ENCODE results near the gene AFMID. TPM values are rescaled to one million over a fixed set of nuclear protein-coding genes. Genes with fewer than 3 reads are reported as not detected.

Gene AFMID
- total RNA-seq, 1 donor from 2014 or later: 38.6 TPM

DNA sequence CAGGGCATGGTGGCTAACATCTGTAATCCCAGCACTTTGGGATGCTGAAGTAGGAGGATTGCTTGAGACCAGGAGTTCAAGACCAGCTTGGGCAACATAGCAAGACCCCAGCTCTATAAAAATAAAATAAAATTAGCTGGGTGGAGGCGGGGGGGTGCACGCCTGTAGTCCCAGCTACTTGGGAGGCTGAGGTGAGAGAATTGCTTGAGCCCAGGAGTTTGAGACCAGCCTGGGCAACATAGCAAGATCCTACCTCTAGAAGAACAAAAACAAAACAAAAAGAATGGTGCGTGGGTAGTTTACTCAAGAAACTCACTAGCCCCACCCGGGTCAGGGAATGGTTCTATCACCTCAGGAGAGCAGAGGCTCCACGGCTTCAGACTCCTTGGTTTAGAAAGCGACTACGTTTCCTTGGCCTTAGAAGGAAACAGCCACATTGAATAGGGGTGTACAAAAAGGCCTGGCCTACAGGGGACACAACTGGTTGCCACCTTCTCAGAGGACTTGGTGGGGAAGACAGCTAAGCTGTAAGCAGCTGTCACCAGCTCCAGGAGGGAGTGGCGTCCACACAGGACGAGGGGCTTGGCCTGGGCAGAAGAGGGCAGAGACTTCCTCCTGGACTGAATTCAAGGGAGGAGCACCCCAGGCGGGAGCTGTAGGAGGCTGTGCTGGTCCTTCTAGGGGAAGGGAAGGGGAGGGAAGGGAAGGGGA, 1.0 kb upstream of the AFMID start:
- H3K9me3 ChIP-seq: no peaks in the 10 kb centered on the region
- DNase-seq (peak; percentile 75), ATAC-seq (peak; percentile 49 to 63)
- intact Hi-C loops (cut with DNase I): no loop called here
- no peak overlapping the region for H3K4me3 ChIP-seq
- H3K27me3 ChIP-seq (ENCODE audit: low read depth): no peaks in the 10 kb centered on the region
- peak overlapping the region; percentile 56 for H3K27ac ChIP-seq
- H3K4me1 ChIP-seq: peaks cover 54% of the 10 kb centered on the region
- H3K36me3 ChIP-seq: peaks cover 5% of the 10 kb centered on the region
- TF ChIP-seq, protein P1, sequence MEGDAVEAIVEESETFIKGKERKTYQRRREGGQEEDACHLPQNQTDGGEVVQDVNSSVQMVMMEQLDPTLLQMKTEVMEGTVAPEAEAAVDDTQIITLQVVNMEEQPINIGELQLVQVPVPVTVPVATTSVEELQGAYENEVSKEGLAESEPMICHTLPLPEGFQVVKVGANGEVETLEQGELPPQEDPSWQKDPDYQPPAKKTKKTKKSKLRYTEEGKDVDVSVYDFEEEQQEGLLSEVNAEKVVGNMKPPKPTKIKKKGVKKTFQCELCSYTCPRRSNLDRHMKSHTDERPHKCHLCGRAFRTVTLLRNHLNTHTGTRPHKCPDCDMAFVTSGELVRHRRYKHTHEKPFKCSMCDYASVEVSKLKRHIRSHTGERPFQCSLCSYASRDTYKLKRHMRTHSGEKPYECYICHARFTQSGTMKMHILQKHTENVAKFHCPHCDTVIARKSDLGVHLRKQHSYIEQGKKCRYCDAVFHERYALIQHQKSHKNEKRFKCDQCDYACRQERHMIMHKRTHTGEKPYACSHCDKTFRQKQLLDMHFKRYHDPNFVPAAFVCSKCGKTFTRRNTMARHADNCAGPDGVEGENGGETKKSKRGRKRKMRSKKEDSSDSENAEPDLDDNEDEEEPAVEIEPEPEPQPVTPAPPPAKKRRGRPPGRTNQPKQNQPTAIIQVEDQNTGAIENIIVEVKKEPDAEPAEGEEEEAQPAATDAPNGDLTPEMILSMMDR (IDR thresholded peaks at IDR 0.05): no peak

DNA sequence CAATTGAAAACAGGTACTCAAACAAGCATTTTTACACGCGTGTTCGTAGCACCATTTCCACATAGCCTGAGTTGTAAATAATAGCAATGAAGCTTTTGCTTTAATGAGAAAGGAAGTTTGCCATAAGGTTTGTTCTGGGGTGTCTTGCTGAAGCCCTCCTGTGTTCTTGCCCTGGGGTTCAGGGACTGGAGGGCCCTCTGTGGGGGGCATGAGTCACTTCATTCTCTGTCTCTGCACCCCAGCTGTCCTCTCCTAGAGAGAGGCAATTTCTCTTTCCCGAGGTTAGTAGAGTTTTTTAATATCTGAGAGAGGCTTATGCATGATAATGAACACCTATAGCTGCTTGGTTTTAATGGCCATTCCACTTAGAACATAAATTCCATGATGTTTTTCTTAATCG, 9.6 kb downstream of the AFMID start:
- ATAC-seq (no peak), DNase-seq (no peak)
- TF ChIP-seq, protein P1 (IDR thresholded peaks at IDR 0.05): no peak
- no peaks in the 10 kb centered on the region for H3K27me3 ChIP-seq (ENCODE audit: low read depth)
- H3K9me3 ChIP-seq: no peaks in the 10 kb centered on the region
- peaks cover 9% of the 10 kb centered on the region for H3K4me1 ChIP-seq
- peaks cover 42% of the 10 kb centered on the region for H3K36me3 ChIP-seq
- intact Hi-C loops (cut with DNase I): no loop called here
- H3K27ac ChIP-seq: no peak overlapping the region
- no peak overlapping the region for H3K4me3 ChIP-seq

DNA sequence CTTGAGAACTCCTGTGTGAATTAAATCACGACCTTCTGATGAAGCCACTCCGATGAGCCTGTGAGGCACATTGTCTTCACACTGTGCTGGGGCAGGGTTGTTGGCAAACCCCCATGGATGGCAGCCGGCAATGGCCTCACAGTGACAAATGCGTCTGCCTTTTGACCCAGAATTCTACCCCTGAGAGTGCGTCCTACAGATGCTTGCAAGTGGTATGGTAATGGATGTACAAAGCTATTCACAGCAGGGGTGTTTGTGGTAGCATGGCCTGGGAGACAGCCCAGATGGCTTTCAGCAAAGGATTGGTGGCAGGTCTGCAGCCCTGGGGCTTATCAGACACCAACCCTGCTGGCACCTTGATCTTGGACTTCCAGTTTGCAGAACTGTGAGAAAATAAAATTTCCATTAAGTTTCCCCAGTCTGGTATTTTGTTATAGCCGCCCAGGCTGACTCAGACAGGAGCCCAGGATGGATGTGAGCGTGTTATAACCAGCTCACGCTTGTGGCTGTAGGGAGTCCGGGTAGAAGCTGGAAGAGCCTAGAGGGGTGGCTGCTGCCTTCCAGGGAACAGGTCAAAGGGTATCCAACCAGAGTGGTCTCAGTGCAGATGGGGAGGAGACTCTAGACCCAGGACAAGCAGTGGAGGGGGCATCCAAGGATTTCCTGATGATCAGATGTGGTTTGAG, 10.1 kb downstream of the AFMID start:
- Histone ChIP-seq H3K27ac (no peak overlapping the region), H3K4me3 (no peak overlapping the region), H3K27me3 (ENCODE audit: low read depth) (no peaks in the 10 kb centered on the region), H3K36me3 (peaks cover 37% of the 10 kb centered on the region), H3K9me3 (no peaks in the 10 kb centered on the region), H3K4me1 (peaks cover 9% of the 10 kb centered on the region)
- intact Hi-C loops (cut with DNase I): no loop called here
- DNase-seq (no peak), ATAC-seq (no peak)
- TF ChIP-seq, protein P1 (IDR thresholded peaks at IDR 0.05): no peak

DNA sequence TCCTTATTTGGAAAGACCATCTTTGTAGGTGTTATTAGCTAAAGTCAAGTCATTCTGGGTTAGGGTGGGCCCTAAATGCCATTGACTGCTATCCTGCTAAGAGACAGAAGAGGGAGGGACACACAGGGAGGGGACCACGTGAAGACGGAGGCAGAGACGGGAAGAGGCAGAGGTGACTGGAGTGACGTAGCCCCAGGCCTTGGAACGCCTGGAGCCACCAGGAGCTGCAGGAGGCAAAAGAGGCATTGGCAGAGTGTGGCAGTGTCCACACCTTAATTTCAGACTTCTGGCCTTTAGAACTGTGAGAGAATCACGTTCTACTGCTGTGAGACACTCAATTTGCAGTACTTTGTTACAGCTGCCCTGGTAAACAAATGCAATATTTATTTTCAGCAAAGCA, 13.3 kb downstream of the AFMID start:
- DNase-seq (no peak), ATAC-seq (no peak)
- no peaks in the 10 kb centered on the region for H3K27me3 ChIP-seq (ENCODE audit: low read depth)
- no peak overlapping the region for H3K27ac ChIP-seq
- no peaks in the 10 kb centered on the region for H3K9me3 ChIP-seq
- no peak overlapping the region for H3K4me3 ChIP-seq
- intact Hi-C loops (cut with DNase I): no loop called here
- H3K36me3 ChIP-seq: peaks cover 26% of the 10 kb centered on the region
- TF ChIP-seq, protein P1 (IDR thresholded peaks at IDR 0.05): no peak
- peaks cover 9% of the 10 kb centered on the region for H3K4me1 ChIP-seq

DNA sequence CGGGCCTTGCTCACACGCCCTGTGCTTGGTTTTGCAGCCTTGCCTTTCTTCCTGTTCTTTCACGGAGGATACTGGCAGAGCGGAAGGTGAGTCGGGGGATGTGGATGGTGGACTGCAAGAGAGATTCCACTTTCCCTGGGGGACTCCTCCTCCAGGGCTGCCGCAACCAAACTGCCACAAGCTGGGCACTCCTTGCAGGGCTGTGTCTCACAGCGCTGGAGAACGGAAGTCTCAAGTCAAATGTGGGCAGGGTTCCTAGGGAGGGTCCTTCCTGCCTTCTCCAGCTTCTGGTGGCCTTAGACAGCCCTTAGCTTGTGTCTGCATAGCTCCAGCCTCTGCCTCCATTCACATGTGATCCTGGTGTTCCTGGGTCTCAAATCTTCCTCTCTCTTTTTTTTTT, 15.5 kb downstream of the AFMID start:
- TF ChIP-seq, protein P1 (IDR thresholded peaks at IDR 0.05): no peak
- no peak overlapping the region for H3K27ac ChIP-seq
- intact Hi-C loops (cut with DNase I): no loop called here
- H3K27me3 ChIP-seq (ENCODE audit: low read depth): no peaks in the 10 kb centered on the region
- H3K36me3 ChIP-seq: peaks cover 15% of the 10 kb centered on the region
- ATAC-seq: no peak
- no peak for DNase-seq
- no peaks in the 10 kb centered on the region for H3K9me3 ChIP-seq
- no peak overlapping the region for H3K4me3 ChIP-seq
- peaks cover 9% of the 10 kb centered on the region for H3K4me1 ChIP-seq

Data from lower lobe of right lung (tissue), 2 donors.